Measurements from ENCODE around the gene RIBC1.

DNA sequence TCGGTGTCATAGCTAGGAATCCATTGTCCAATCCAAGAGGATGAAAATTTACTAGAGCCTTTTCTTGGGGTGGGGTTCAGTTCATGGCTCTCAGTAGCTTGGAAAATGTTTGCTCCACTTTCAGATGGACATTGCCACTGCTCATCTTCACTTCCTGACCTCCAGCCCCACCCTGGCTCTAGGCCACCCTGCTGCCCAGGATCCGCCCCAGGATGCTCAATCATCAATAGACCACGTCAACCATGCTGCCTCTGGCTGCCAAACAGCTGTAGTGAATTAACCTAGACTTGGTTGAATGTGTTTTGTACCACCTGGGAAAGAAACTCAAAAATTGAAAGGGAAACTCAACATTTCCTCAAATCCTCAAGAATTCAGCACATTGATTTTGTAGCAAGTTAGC, 48.7 kb downstream of the RIBC1 start:
- TF ChIP-seq, protein P1, sequence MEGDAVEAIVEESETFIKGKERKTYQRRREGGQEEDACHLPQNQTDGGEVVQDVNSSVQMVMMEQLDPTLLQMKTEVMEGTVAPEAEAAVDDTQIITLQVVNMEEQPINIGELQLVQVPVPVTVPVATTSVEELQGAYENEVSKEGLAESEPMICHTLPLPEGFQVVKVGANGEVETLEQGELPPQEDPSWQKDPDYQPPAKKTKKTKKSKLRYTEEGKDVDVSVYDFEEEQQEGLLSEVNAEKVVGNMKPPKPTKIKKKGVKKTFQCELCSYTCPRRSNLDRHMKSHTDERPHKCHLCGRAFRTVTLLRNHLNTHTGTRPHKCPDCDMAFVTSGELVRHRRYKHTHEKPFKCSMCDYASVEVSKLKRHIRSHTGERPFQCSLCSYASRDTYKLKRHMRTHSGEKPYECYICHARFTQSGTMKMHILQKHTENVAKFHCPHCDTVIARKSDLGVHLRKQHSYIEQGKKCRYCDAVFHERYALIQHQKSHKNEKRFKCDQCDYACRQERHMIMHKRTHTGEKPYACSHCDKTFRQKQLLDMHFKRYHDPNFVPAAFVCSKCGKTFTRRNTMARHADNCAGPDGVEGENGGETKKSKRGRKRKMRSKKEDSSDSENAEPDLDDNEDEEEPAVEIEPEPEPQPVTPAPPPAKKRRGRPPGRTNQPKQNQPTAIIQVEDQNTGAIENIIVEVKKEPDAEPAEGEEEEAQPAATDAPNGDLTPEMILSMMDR (IDR thresholded peaks at IDR 0.05) = no peak
- TF ChIP-seq, protein P2, sequence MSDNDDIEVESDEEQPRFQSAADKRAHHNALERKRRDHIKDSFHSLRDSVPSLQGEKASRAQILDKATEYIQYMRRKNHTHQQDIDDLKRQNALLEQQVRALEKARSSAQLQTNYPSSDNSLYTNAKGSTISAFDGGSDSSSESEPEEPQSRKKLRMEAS (IDR thresholded peaks at IDR 0.05; ENCODE audit: low read depth) = no peak
- TF ChIP-seq RFX5 (IDR thresholded peaks at IDR 0.05; ENCODE audit: low read length) = no peak
- TF ChIP-seq JUND (IDR thresholded peaks at IDR 0.05) = no peak
- TF ChIP-seq MXI1 (IDR thresholded peaks at IDR 0.05; ENCODE audit: low read depth, low read length) = no peak
- TF ChIP-seq POLR2AphosphoS5 (IDR thresholded peaks at IDR 0.05; ENCODE audit: low read depth, low read length) = no peak
- no peak for TF ChIP-seq CHD2 (IDR thresholded peaks at IDR 0.05; ENCODE audit: low read length, partially characterized antibody)
- TF ChIP-seq, protein P3, sequence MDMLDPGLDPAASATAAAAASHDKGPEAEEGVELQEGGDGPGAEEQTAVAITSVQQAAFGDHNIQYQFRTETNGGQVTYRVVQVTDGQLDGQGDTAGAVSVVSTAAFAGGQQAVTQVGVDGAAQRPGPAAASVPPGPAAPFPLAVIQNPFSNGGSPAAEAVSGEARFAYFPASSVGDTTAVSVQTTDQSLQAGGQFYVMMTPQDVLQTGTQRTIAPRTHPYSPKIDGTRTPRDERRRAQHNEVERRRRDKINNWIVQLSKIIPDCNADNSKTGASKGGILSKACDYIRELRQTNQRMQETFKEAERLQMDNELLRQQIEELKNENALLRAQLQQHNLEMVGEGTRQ (IDR thresholded peaks at IDR 0.05; ENCODE audit: borderline replicate concordance, low read depth, low read length) = no peak
